Adipocyte (in vitro differentiated cells): Measurements from ENCODE around the gene KRT76.
A peak's percentile ranks its signal among the peaks of the same experiment; 100 is the strongest.

Experiments
- DNase-seq: peaks from one replicate; pipeline ENCODE4 v3.0.0-alpha.2; 2015; ENCODE audit warnings: low read depth
- H3K27me3 ChIP-seq: replicated peaks from 2 replicates; pipeline ENCODE4 v1.7.0; 2013; ENCODE audit warnings: mild to moderate bottlenecking, low read length, moderate library complexity; ENCODE audit not compliant: control insufficient read depth, insufficient read depth
- H3K36me3 ChIP-seq: 2 replicates; pipeline ENCODE4 v1.7.0; 2013; ENCODE audit warnings: low read length, mild to moderate bottlenecking, moderate library complexity; ENCODE audit not compliant: control insufficient read depth, insufficient read depth, severe bottlenecking
- H3K4me1 ChIP-seq: 2 replicates; pipeline ENCODE4 v1.7.0; 2013; ENCODE audit warnings: mild to moderate bottlenecking, low read length, moderate library complexity; ENCODE audit not compliant: control insufficient read depth, insufficient read depth
- H3K4me3 ChIP-seq: 2 replicates; pipeline ENCODE4 v1.7.0; 2013; ENCODE audit warnings: mild to moderate bottlenecking, low read length, moderate library complexity
- H3K9ac ChIP-seq: 2 replicates; pipeline ENCODE4 v1.7.0; 2013; ENCODE audit warnings: mild to moderate bottlenecking, low read length, moderate library complexity
- H3K9me3 ChIP-seq: 2 replicates; pipeline ENCODE4 v1.7.0; 2013; ENCODE audit warnings: mild to moderate bottlenecking, low read length, moderate library complexity; ENCODE audit not compliant: control insufficient read depth

The KRT76 gene

DNA sequence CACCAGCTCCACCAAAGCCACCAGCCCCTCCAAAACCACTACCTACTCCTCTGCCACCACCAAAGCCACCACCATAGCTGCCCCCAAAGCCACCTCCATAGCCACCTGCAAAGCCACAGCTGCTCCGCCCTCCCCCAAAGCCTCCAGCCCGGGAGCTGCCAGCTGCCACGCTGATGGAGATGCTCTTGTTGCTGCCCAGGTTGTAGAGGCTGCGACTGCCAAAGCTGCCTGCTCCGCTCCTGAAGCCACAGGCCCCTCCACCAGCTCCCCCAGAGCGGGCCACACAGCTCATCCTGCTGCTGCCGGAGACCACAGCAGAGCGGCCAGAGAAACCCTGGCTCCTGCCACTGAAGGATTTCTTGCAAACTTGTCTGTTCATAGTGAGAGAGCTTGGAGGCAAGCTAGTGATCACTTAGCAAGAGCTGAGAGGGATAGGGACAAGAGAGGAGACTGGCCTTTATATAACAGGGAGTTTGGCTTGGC lies at the start of gene KRT76:
Gene KRT76, minus strand, starts transcription at position 433 of the 483 bp plus-strand sequence. Its CDS starts 54 bp downstream, at position 379.
- Histone ChIP-seq H3K27me3 (peaks cover 71% of the 10 kb centered on the region), H3K4me1 (no peaks in the 10 kb centered on the region), H3K9ac (no peak within 1 kb of the TSS), H3K36me3 (no peaks in the 10 kb centered on the region), H3K9me3 (no peaks in the 10 kb centered on the region), H3K4me3 (no peak within 1 kb of the TSS)
- DNase-seq = no peak

GRCh38 chr12:52825961-52826360 lies 48.8 kb upstream of the KRT76 start:
- no peaks in the 10 kb centered on the region for H3K9me3 ChIP-seq

DNA sequence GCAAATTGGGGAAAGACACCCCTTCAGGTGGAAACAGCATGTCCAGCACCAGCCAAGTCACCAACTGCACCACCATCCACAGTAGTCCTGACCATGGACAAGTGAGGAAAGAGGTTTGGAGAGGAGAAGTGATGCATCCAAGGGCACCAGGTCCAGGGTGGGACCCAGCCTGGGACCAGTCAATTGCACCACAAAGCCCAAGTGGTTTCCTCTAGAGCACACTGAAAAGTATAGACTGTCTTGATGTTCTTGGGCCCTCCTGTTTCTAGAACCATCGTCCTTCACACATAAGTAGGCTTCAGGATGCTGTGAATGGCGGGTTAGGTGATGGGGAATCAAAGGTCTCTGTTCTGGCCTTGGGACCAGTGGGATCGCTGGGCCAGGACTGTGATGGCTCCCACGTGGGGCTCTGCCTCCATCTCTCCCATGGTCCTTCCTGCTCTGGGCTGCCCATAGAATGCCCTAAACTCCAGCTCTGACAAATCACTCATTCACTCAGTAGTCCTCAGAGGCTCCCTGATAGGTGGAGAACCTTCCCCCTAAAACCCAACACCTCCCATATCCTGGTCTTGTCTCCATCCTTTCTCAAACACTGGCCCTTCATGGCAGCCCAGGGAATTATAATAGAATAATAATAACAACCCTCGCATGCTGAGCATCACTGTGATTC lies 47.7 kb upstream of the KRT76 start:
- peaks cover 3% of the 10 kb centered on the region for H3K36me3 ChIP-seq
- H3K9me3 ChIP-seq = no peaks in the 10 kb centered on the region
- peaks cover 27% of the 10 kb centered on the region for H3K4me1 ChIP-seq
- no peak overlapping the region for H3K9ac ChIP-seq
- no peak for DNase-seq
- peaks cover 19% of the 10 kb centered on the region for H3K27me3 ChIP-seq
- H3K4me3 ChIP-seq = no peak overlapping the region

More at GRCh38 chr12:52825961-52826360, 48.8 kb upstream of the KRT76 start:
- Histone ChIP-seq H3K9ac (no peak overlapping the region), H3K4me3 (no peak overlapping the region), H3K4me1 (peaks cover 33% of the 10 kb centered on the region), H3K27me3 (peaks cover 8% of the 10 kb centered on the region), H3K36me3 (peaks cover 3% of the 10 kb centered on the region)
- no peak for DNase-seq

- Histone ChIP-seq H3K27me3 (peaks cover 22% of the 10 kb centered on the region), H3K9ac (no peak overlapping the region), H3K36me3 (peaks cover 3% of the 10 kb centered on the region), H3K4me1 (peaks cover 21% of the 10 kb centered on the region), H3K4me3 (no peak overlapping the region), H3K9me3 (no peaks in the 10 kb centered on the region)
- DNase-seq = no peak
These were observed 46.8 kb upstream of the KRT76 start for GRCh38 chr12:52823761-52824450.

DNA sequence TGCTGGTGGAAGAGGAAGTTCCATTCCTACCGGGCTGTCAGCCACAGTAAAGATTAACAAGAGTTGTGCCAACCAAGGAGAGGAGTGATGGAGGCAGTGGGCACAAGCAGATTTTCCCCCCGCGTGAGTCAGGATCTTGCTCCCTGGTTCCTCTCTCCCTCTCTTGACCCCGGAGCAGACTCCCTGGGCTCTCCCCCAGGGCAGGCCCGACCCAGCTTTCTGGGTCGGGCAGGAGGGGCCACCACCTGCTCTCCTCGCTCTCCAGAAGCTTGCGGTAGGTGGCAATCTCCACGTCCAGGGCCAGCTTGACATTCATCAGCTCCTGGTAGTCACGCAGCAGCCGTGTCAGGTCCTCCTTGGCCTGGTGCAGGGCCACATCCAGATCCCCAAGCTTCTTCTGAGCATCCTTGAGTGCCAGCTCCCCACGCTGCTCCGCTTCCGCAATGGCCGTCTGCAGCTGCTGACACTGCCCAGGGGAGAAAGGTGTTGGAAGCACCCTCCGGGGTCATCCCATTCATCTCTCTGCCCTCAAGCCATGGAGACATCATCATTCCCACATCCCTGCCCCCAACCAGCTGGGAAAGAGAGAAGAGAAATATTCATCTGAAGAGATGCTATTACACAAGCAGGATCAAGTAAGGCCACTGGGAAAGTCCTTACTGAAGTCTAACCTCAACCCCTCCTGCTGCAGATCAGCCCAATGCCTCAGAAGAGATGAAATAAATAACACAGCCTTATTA lies 45.8 kb upstream of the KRT76 start:
- peaks cover 27% of the 10 kb centered on the region for H3K27me3 ChIP-seq
- peaks cover 12% of the 10 kb centered on the region for H3K4me1 ChIP-seq
- H3K9ac ChIP-seq = no peak overlapping the region
- DNase-seq = no peak
- H3K4me3 ChIP-seq = no peak overlapping the region
- H3K9me3 ChIP-seq = no peaks in the 10 kb centered on the region
- peaks cover 3% of the 10 kb centered on the region for H3K36me3 ChIP-seq

GRCh38 chr12:52821826-52822660 lies 44.9 kb upstream of the KRT76 start:
- Histone ChIP-seq H3K4me1 (peaks cover 7% of the 10 kb centered on the region), H3K36me3 (peaks cover 3% of the 10 kb centered on the region), H3K4me3 (no peak overlapping the region), H3K27me3 (peaks cover 36% of the 10 kb centered on the region), H3K9me3 (no peaks in the 10 kb centered on the region), H3K9ac (no peak overlapping the region)
- DNase-seq = peak; percentile 30

GRCh38 chr12:52821071-52821730 lies 44.1 kb upstream of the KRT76 start:
- Histone ChIP-seq H3K36me3 (peaks cover 3% of the 10 kb centered on the region), H3K9ac (no peak overlapping the region), H3K9me3 (no peaks in the 10 kb centered on the region), H3K4me1 (peaks cover 7% of the 10 kb centered on the region), H3K27me3 (peaks cover 39% of the 10 kb centered on the region), H3K4me3 (no peak overlapping the region)
- no peak for DNase-seq

GRCh38 chr12:52820521-52820920 lies 43.4 kb upstream of the KRT76 start:
- peaks cover 39% of the 10 kb centered on the region for H3K27me3 ChIP-seq
- H3K4me1 ChIP-seq = peaks cover 7% of the 10 kb centered on the region
- H3K9ac ChIP-seq = no peak overlapping the region
- H3K36me3 ChIP-seq = peaks cover 3% of the 10 kb centered on the region
- H3K4me3 ChIP-seq = no peak overlapping the region
- no peaks in the 10 kb centered on the region for H3K9me3 ChIP-seq
- DNase-seq = no peak

- DNase-seq = no peak
- Histone ChIP-seq H3K27me3 (peaks cover 39% of the 10 kb centered on the region), H3K4me3 (no peak overlapping the region), H3K4me1 (peaks cover 7% of the 10 kb centered on the region), H3K36me3 (peaks cover 3% of the 10 kb centered on the region), H3K9ac (no peak overlapping the region), H3K9me3 (no peaks in the 10 kb centered on the region)
These were observed 42.8 kb upstream of the KRT76 start for GRCh38 chr12:52819731-52820510.
